GM21390 (cell line): Measurements from ENCODE around the gene SULF2.
"Not testable (repeated sequence)": the region's sequence is repeated elsewhere in the genome, so short reads cannot be mapped to it uniquely, and the experiment has no call there.

Experiments
- ATAC-seq: cut with Tn5 transposase; IDR thresholded peaks from one replicate; pipeline ENCODE4 v1.9.1; 2021; ENCODE audit not compliant: unreplicated experiment

SULF2 gene

GRCh38 chr20:47805951-47806350 is 20.7 kb upstream of the SULF2 start:
- ATAC-seq = no peak

DNA sequence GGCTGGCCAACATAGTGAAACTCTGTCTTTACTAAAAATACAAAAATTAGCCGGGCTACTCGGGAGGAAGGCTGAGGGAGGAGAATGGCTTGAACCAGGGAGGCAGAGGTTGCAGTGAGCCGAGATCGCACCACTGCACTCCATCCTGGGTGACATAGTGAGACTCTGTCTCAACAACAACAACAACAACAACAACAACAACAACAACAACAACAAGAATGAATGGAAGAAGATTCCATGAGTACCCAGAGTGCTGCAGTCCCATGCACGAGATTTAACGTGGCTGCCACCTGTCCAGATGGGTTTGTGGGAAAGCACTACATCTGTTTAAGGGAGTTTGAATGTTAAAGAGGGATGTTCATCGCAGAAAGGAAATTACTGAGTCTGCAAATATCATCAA is 19.7 kb upstream of the SULF2 start:
- ATAC-seq = not testable (repeated sequence)

DNA sequence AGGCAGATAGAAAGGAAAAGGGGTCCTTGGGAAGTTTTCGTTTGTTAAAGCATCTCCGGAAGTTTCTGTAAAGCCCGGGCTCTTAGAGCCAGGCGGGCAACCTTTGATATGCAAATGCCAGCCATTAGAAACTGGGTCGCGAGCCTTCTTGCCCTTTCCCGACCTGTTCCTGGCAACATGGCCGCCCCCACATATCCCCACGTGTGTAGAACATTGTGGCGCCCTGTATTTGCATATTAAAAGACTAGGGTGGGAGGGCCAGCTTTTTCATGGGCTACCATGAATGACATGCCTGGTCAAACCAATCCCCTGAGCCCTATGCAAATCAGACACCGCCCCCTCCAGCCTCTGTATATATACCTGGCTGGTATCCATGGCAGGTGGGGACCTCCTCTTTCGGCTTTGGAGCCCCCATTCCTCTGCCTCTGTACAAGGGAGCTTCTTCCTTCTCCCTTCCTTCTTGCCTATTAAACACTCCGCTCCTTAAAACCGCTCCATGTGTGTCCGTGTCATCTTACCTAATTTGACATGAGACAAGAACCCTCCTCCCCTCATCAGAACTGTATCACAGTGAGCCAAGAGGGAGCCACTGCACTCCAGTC is 19.0 kb upstream of the SULF2 start:
- ATAC-seq = not testable (repeated sequence)

DNA sequence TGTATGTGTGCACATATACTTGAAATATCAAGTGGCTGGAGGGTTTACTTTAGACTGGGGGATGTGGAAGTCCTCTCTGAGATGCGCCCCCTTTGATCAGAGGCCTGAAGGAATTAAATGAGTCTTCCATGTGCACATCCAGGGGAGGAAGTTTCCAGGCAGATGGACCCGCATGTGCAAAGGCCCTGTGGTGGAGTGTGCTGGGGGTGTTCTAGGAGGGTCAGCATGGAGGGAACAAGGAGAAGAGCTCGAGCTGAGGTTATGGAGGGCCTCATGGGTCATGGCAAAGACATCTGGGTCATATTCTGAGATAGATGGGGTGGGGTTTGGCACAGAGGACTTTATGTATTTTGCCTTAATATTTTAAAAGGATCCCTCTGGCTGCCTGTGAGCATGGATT is 17.7 kb upstream of the SULF2 start:
- ATAC-seq = no peak

GRCh38 chr20:47802226-47802920 is 17.1 kb upstream of the SULF2 start:
- no peak for ATAC-seq

DNA sequence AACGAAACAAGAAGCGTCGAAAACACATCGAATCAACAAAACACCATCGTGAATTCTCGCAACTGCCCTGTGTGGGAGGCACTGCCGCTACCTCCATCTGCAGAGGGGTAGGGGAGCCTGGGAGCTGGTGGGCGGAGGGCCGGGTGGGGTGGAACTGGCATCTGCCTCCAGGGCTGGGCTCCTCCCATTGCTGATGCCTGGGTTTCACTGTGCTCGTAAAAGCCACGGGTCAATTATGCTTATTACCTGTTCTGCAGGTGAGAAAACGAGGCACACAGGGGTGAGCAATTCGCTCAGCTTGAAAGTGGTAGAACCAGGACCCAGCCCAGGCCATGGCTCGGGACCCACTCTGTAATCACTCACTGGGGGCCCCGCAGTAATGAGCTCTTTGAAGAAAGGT is 16.5 kb upstream of the SULF2 start:
- ATAC-seq = no peak

GRCh38 chr20:47801079-47801478 is 15.8 kb upstream of the SULF2 start:
- no peak for ATAC-seq

DNA sequence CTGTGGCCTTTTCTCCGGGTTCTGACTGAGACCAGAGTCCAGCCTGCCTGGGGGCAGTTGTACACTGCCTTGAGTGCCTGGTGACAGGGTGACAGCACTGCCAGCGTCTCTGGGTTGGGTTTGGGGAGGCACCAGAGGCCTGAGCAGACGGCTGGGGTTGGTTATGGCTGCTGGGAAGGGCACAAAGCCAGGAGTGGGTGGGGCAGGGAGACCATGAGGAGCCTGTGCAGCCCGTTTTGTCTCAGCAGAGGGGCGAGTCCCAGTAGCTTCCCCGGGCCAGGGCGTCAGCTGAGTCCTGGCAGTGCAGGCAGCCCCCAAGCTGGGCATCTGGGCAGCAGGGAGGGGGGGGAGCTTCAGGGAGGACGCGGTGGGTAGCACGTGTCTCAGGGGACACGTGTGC is 15.3 kb upstream of the SULF2 start:
- no peak for ATAC-seq

- ATAC-seq = no peak
Measured at GRCh38 chr20:47799116-47799715, 13.9 kb upstream of the SULF2 start.

DNA sequence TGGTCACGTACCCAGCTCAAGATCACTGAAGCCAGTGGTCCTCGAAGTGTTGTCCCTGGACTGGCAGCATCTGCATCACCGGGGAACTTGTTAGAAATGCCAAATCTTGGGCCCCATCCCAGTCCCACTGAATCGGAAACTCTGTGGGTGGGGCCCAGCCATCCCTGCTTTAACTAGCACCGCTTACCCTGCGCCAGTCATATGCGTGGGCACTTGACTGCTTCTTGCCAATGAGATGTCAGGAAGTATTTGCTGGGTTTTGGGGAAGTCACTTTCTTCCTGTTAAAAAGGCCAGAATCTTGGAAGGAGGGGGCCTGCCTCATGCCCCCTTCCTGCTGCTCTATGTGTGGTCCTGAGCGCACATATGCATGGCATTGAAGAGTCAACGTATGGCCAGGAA is 11.7 kb upstream of the SULF2 start:
- no peak for ATAC-seq

- no peak for ATAC-seq
Measured at GRCh38 chr20:47795214-47795907, 10.1 kb upstream of the SULF2 start.

DNA sequence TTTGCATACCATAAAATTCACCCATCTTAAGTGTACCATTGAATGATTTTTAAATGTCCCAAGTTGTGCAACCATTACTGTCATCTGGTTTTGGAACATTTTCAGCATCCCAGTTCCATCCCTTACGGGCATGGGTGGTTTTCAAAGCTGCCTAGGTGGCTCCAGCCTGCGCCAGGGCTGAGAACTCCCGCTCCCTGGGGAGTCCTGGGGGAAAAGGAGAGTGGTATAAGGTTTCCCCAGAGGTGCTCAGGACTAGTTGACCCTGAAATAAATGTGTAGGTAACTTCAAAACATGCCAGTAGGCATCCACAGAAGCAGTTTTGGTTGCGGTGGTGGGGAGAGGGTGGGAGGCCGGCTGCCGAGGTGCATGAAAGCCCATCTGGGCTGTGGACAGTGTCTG is 9.0 kb upstream of the SULF2 start:
- ATAC-seq = not testable (repeated sequence)

GRCh38 chr20:47792021-47792618 is 6.8 kb upstream of the SULF2 start:
- no peak for ATAC-seq

GRCh38 chr20:47791084-47791599 is 5.9 kb upstream of the SULF2 start:
- no peak for ATAC-seq

DNA sequence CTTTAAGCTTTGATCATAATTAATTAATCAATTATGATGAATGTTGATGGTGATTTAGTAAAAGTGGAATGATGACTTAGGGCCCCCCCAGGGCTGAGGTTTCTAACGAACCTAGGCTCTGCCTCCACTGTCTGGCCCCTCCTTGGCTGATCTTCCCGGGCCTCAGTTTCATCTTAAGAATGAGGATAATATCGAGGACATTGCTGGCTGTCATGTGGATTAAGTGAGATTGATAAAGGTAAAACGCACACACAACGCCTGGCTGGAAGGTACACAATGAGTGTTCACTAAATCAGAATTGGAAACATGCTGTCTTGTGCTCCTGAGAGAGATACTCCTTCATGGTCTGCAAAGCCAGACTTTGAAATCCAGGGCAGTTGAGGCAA is 5.3 kb upstream of the SULF2 start:
- no peak for ATAC-seq

GRCh38 chr20:47789764-47790579 is 4.7 kb upstream of the SULF2 start:
- no peak for ATAC-seq

DNA sequence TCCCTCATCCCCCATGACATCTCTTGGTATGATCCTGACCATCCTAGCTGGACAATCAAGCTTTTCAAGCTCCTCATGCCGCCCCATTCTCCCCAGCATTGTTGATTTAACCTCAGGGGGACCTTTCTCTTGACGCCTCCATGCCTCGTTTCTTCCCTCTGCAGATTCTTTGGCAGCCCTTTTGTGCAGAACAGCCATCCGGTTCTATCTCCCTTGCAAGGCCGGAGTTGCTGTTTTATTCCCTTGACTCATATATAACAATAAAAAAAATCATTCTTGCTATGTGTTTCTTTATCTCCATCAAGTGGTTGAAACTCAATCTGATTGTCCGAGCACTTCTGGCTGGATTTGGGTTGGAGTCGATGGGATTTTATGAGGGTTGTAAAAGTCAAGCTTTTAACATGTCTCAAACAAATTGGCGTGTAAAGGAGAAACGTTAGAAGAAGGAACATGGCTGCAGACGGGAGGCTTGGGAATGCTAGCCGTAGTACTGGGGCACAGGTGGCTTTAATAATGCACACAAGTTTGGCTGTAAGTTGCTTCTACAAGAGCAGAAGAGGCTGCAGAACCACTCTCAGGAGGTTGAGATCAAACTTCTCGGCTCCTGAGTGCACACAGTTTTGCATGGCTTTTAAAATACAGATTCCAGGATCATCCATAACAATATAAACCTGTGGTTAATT is 3.9 kb upstream of the SULF2 start:
- ATAC-seq = no peak

DNA sequence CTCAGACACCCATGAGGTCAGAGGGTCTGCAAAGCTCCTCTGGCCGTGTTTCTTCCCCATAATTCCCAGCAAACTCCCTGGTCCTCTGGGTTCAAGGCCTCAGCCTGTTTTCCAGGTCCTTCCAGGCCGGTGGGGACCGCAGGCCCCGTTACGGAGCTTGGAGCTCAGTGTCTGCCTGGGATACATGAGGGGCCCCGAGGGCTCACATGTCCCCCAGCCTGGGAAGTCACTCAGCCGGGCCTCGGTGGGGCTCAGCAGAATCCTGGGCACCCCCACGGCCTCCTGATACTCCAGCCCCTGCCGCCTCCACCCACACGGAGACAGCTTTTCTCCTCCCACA is 3.4 kb upstream of the SULF2 start:
- no peak for ATAC-seq

DNA sequence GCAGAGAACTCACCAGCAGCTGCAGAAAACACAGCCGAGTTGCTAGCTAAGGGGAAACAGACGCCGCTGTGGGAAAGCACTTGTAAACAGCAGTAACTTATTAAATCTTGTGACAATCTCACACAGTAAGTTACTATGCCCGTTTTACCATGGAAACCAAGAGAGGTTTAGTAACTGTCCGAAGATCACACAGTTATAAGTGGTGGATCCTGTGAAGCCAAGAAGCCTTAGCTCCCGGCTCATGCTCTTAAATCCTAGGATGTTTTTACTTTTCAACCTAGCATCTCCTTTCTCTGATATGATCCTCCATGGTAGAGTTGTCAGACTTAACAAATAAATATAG is 1.5 kb upstream of the SULF2 start:
- ATAC-seq = no peak
